ENCODE measurements around the gene EID2.

Gene EID2

DNA sequence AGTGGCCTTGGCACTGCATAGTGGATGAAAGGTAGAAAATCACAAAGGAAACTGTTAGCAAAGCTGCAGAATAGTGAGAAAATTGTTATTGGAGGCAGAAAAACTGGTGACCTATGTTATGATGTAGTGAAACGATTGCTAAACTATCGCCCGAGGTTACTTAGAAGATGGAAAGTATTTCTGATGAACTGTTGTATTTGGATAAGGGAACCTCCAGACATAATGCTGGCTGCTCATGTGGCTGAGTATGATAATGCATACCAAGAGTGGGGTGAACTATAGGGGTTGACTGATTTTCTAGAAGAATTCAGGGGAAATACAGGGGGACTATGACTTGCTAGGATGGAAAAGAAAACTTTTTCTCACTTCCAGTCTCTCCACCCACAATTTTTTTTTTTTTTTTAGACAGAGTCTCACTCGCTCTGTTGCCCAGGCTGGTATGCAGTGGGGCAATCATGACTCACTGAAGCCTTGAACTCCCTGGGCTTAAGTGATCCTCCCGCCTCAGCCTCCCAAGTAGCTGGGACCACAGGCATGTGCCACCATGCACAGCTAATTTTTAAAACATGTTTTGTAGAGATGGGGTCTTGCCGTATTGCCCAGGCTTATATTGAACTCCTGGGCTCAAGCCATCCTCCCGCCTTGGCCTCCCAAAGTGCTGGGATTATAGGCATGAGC lies 4.4 kb upstream of the EID2 start:
- Histone ChIP-seq H3K4me3 (ENCODE audit: insufficient read depth, low read length, poor library complexity, severe bottlenecking) (no peak overlapping the region), H2AFZ (ENCODE audit: low read depth, low read length, severe bottlenecking) (no peak overlapping the region), H3K36me3 (ENCODE audit: low read length) (no peaks in the 10 kb centered on the region), H3K9ac (ENCODE audit: low read length) (no peak overlapping the region), H3K27me3 (ENCODE audit: low read length) (no peaks in the 10 kb centered on the region), H3K27ac (ENCODE audit: low read depth, low read length) (no peak overlapping the region), H4K20me1 (ENCODE audit: low read depth, low read length) (no peaks in the 10 kb centered on the region), H3K9me2 (replicated peaks; ENCODE audit: insufficient read depth, low read length) (no peaks in the 10 kb centered on the region), H3F3A (ENCODE audit: insufficient read depth) (no peaks in the 10 kb centered on the region), H3K79me2 (ENCODE audit: insufficient read depth, low read length) (peaks cover under 1% of the 10 kb centered on the region; the same call in 1 of the 2 replicates), H3K9me3 (ENCODE audit: insufficient read depth, low read length) (no peaks in the 10 kb centered on the region), H3K4me2 (ENCODE audit: low read depth, low read length, poor library complexity, severe bottlenecking) (no peak overlapping the region)
- TF ChIP-seq EZH2phosphoT487 (conservative IDR thresholded peaks at IDR 0.05; ENCODE audit: low read length), result no peak
- TF ChIP-seq, protein P1, sequence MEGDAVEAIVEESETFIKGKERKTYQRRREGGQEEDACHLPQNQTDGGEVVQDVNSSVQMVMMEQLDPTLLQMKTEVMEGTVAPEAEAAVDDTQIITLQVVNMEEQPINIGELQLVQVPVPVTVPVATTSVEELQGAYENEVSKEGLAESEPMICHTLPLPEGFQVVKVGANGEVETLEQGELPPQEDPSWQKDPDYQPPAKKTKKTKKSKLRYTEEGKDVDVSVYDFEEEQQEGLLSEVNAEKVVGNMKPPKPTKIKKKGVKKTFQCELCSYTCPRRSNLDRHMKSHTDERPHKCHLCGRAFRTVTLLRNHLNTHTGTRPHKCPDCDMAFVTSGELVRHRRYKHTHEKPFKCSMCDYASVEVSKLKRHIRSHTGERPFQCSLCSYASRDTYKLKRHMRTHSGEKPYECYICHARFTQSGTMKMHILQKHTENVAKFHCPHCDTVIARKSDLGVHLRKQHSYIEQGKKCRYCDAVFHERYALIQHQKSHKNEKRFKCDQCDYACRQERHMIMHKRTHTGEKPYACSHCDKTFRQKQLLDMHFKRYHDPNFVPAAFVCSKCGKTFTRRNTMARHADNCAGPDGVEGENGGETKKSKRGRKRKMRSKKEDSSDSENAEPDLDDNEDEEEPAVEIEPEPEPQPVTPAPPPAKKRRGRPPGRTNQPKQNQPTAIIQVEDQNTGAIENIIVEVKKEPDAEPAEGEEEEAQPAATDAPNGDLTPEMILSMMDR (IDR thresholded peaks at IDR 0.05; ENCODE audit: insufficient read depth, low read length, poor library complexity, severe bottlenecking), result no peak

DNA sequence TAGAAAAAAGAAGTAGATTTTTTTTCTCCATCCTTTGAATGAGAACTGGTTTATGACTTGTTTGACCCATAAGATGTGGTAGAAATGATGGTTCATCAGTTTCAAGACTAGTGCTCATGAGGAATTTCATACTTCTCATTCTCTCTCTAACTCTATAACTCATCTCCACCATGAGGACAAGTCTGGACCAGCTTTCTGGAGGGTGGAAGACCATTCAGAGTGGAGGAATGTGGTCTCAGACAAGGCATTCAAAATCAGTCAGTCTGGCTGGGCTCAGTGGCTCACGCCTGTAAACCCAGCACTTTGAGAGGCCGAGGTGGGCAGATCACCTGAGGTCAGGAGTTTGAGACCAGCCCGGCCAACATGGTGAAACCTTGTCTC lies 3.5 kb upstream of the EID2 start:
- Histone ChIP-seq H3K27ac (ENCODE audit: low read depth, low read length) (no peak overlapping the region), H3K4me3 (ENCODE audit: insufficient read depth, low read length, poor library complexity, severe bottlenecking) (no peak overlapping the region), H3K9ac (ENCODE audit: low read length) (no peak overlapping the region), H3K27me3 (ENCODE audit: low read length) (no peaks in the 10 kb centered on the region), H3F3A (ENCODE audit: insufficient read depth) (no peaks in the 10 kb centered on the region), H3K9me3 (ENCODE audit: insufficient read depth, low read length) (no peaks in the 10 kb centered on the region), H3K36me3 (ENCODE audit: low read length) (no peaks in the 10 kb centered on the region), H3K4me2 (ENCODE audit: low read depth, low read length, poor library complexity, severe bottlenecking) (no peak overlapping the region), H4K20me1 (ENCODE audit: low read depth, low read length) (no peaks in the 10 kb centered on the region), H3K79me2 (ENCODE audit: insufficient read depth, low read length) (peaks cover 10% of the 10 kb centered on the region), H3K9me2 (replicated peaks; ENCODE audit: insufficient read depth, low read length) (no peaks in the 10 kb centered on the region), H2AFZ (ENCODE audit: low read depth, low read length, severe bottlenecking) (no peak overlapping the region)
- TF ChIP-seq, protein P1 (IDR thresholded peaks at IDR 0.05; ENCODE audit: insufficient read depth, low read length, poor library complexity, severe bottlenecking), result no peak
- TF ChIP-seq EZH2phosphoT487 (conservative IDR thresholded peaks at IDR 0.05; ENCODE audit: low read length), result no peak

DNA sequence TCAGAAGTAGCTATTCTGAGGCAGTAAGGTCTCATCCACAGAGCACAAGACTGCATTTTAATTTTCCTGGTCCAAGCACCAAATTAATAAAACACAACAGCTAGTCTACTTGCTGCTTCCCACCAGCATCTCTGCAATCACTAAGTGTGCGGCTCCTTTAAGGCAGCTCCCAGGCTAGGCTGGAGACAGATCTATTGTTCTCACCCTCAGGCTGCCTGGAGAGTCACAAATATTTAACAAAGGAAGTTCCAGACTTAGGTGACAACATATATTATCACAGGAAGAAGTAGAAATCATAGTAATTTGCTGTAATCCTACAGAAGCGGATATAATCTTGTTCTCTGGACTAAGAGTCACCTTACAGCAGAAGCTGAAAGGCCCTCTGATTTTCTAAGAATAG lies 2.2 kb upstream of the EID2 start:
- Histone ChIP-seq H3F3A (ENCODE audit: insufficient read depth) (no peaks in the 10 kb centered on the region), H2AFZ (ENCODE audit: low read depth, low read length, severe bottlenecking) (no peak overlapping the region), H3K9me2 (replicated peaks; ENCODE audit: insufficient read depth, low read length) (no peaks in the 10 kb centered on the region), H3K27ac (ENCODE audit: low read depth, low read length) (no peak overlapping the region), H3K9me3 (ENCODE audit: insufficient read depth, low read length) (no peaks in the 10 kb centered on the region), H3K27me3 (ENCODE audit: low read length) (no peaks in the 10 kb centered on the region), H3K4me2 (ENCODE audit: low read depth, low read length, poor library complexity, severe bottlenecking) (no peak overlapping the region), H3K4me3 (ENCODE audit: insufficient read depth, low read length, poor library complexity, severe bottlenecking) (no peak overlapping the region), H3K36me3 (ENCODE audit: low read length) (no peaks in the 10 kb centered on the region), H4K20me1 (ENCODE audit: low read depth, low read length) (peaks cover 3% of the 10 kb centered on the region; the same call in 1 of the 2 replicates), H3K79me2 (ENCODE audit: insufficient read depth, low read length) (peaks cover 15% of the 10 kb centered on the region), H3K9ac (ENCODE audit: low read length) (no peak overlapping the region)
- no peak for TF ChIP-seq EZH2phosphoT487 (conservative IDR thresholded peaks at IDR 0.05; ENCODE audit: low read length)
- TF ChIP-seq, protein P1 (IDR thresholded peaks at IDR 0.05; ENCODE audit: insufficient read depth, low read length, poor library complexity, severe bottlenecking), result no peak
